ENCODE measurements around the gene PTPRQ. TPM values are rescaled to one million over a fixed set of nuclear protein-coding genes. Genes with fewer than 3 reads are reported as not detected.
A peak's percentile ranks its signal among the peaks of the same experiment; 100 is the strongest.

The PTPRQ gene
- under 1 TPM in 3 of 4 donors, not detected in 1; 0.24 to 0.47 (median 0.30) TPM for total RNA-seq

GRCh38 chr12:80443974-80444666, at the start of gene PTPRQ:
TSS of gene PTPRQ (plus strand) at chr12:80444235. CDS start at chr12:80444346, 111 bp downstream.
- Histone ChIP-seq H3K4me1 (peaks cover 6% of the 10 kb centered on the region), H3K4me3 (no peak within 1 kb of the TSS), H3K36me3 (no peaks in the 10 kb centered on the region), H3K27me3 (no peaks in the 10 kb centered on the region), H3K9me3 (no peaks in the 10 kb centered on the region), H3K27ac (no peak within 1 kb of the TSS)
- TF ChIP-seq CTCF (IDR thresholded peaks at IDR 0.05) (no peak), EP300 (IDR thresholded peaks at IDR 0.05) (no peak), POLR2AphosphoS5 (IDR thresholded peaks at IDR 0.05) (no peak), POLR2A (IDR thresholded peaks at IDR 0.05) (no peak)
- no peak for DNase-seq (ENCODE audit: low spot score in 2 of 2)
- 67% methylated on average over 4 of the region's 4 CpGs for WGBS

GRCh38 chr12:80400571-80400991, 43.5 kb upstream of the PTPRQ start:
- WGBS: 49% methylated on average over 20 of the region's 20 CpGs

GRCh38 chr12:80401191-80401590, 42.8 kb upstream of the PTPRQ start:
- H3K4me3 ChIP-seq: no peak overlapping the region
- H3K9me3 ChIP-seq: no peaks in the 10 kb centered on the region
- H3K27ac ChIP-seq: no peak overlapping the region
- no peaks in the 10 kb centered on the region for H3K36me3 ChIP-seq
- TF ChIP-seq POLR2AphosphoS5 (IDR thresholded peaks at IDR 0.05) (no peak), CTCF (IDR thresholded peaks at IDR 0.05) (no peak), EP300 (IDR thresholded peaks at IDR 0.05) (no peak), POLR2A (IDR thresholded peaks at IDR 0.05) (no peak)
- H3K27me3 ChIP-seq: peaks cover 3% of the 10 kb centered on the region
- whole genome bisulfite sequencing: 92% methylated on average over 3 of the region's 3 CpGs
- no peak for DNase-seq (ENCODE audit: low spot score in 2 of 2)
- no peaks in the 10 kb centered on the region for H3K4me1 ChIP-seq

More at GRCh38 chr12:80400571-80400991, 43.5 kb upstream of the PTPRQ start:
- Histone ChIP-seq H3K9me3 (no peaks in the 10 kb centered on the region), H3K27ac (no peak overlapping the region), H3K4me1 (no peaks in the 10 kb centered on the region), H3K4me3 (peak overlapping the region; percentile 19), H3K36me3 (no peaks in the 10 kb centered on the region), H3K27me3 (peaks cover 3% of the 10 kb centered on the region)
- no peak for DNase-seq (ENCODE audit: low spot score in 2 of 2)
- TF ChIP-seq POLR2AphosphoS5 (IDR thresholded peaks at IDR 0.05) (no peak), EP300 (IDR thresholded peaks at IDR 0.05) (no peak), CTCF (IDR thresholded peaks at IDR 0.05) (no peak), POLR2A (IDR thresholded peaks at IDR 0.05) (no peak)

GRCh38 chr12:80404629-80405028, 39.4 kb upstream of the PTPRQ start:
- Histone ChIP-seq H3K4me3 (no peak overlapping the region), H3K4me1 (no peaks in the 10 kb centered on the region), H3K9me3 (no peaks in the 10 kb centered on the region), H3K27me3 (peaks cover 3% of the 10 kb centered on the region), H3K36me3 (no peaks in the 10 kb centered on the region), H3K27ac (no peak overlapping the region)
- DNase-seq (ENCODE audit: low spot score in 2 of 2): no peak
- WGBS: 60% methylated on average over 2 of the region's 2 CpGs
- TF ChIP-seq EP300 (IDR thresholded peaks at IDR 0.05) (no peak), POLR2AphosphoS5 (IDR thresholded peaks at IDR 0.05) (no peak), CTCF (IDR thresholded peaks at IDR 0.05) (no peak), POLR2A (IDR thresholded peaks at IDR 0.05) (no peak)

GRCh38 chr12:80406253-80406652, 37.8 kb upstream of the PTPRQ start:
- H3K27ac ChIP-seq: no peak overlapping the region
- H3K4me1 ChIP-seq: no peaks in the 10 kb centered on the region
- no peak overlapping the region for H3K4me3 ChIP-seq
- H3K9me3 ChIP-seq: no peaks in the 10 kb centered on the region
- no peaks in the 10 kb centered on the region for H3K27me3 ChIP-seq
- no peaks in the 10 kb centered on the region for H3K36me3 ChIP-seq
- TF ChIP-seq CTCF (IDR thresholded peaks at IDR 0.05) (no peak), POLR2AphosphoS5 (IDR thresholded peaks at IDR 0.05) (no peak), POLR2A (IDR thresholded peaks at IDR 0.05) (no peak)
- DNase-seq (ENCODE audit: low spot score in 2 of 2): no peak

Measured in suprapubic skin (tissue), 4 donors.